Measurements from ENCODE around the gene SEZ6L2.
"Not testable (repeated sequence)": the region's sequence is repeated elsewhere in the genome, so short reads cannot be mapped to it uniquely, and the experiment has no call there.

SEZ6L2 gene

GRCh38 chr16:29848420-29849297, 50.7 kb downstream of the SEZ6L2 start:
- peak; percentile 57 for DNase-seq

DNA sequence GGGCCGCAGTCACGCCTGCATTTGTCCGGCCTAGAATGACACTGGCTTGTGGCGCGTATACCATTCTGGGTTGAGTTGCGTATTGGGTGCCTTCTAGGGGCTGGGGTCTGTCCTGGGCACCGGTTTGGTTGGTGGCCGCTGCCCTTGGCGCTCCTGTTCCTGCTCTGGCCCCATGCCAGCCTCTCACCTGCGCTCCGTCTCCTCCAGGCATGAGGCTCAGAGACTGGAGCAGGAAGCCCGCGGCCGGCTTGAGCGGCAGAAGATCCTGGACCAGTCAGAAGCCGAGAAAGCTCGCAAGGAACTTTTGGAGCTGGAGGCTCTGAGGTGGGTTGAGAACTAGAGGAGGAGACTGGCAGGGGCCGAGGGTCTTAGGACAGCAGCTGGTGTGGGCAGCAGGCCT, 53.7 kb downstream of the SEZ6L2 start:
- no peak for DNase-seq

DNA sequence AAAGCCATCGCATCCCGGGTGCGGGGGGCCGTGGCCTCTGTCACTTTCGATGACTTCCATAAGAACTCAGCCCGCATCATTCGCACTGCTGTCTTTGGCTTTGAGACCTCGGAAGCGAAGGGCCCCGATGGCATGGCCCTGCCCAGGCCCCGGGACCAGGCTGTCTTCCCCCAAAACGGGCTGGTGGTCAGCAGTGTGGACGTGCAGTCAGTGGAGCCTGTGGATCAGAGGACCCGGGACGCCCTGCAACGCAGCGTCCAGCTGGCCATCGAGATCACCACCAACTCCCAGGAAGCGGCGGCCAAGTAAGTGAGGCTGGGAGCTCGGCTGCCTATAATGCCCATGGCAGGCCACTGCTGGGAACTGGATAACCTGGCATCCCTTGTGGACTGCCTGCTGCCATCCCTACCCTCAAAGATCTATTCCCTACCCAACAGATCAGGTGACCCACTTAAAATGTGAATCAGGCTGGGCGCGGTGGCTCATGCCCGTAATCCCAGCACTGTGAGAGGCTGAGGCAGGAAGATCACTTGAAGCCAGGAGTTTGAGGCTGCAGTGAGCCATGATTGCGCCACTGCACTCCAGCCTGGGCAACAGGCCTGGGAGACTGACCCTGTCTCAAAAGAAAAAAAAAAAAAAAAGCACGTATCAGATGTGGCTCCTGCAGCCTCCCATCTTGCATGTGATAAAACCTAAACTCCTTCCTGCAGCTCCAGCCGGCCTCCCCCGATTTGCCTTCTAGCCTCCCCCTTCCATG, 54.6 kb downstream of the SEZ6L2 start:
- DNase-seq = no peak

DNA sequence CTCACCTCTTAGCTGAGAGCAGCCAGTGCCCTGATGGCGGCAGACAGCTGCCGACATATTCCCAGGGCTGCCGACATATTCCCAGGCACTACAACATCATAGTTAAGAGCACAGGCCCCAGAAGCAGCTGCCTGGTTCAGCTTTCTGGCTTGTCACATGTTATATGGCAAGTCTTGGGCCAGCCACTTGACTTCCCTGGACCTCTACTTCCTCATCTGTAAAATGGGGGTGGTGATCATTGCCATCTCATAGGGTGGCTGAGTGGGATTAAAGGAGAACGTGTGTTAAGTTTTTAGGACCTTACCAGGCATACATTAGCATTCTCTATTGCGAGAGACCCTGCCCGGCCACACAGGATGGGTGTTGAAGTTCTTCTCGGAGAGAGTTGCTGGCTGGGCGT, 55.4 kb downstream of the SEZ6L2 start:
- DNase-seq = no peak

GRCh38 chr16:29842732-29843346, 56.5 kb downstream of the SEZ6L2 start:
- DNase-seq = no peak

- DNase-seq = no peak
These were observed 57.7 kb downstream of the SEZ6L2 start for GRCh38 chr16:29841631-29842030.

DNA sequence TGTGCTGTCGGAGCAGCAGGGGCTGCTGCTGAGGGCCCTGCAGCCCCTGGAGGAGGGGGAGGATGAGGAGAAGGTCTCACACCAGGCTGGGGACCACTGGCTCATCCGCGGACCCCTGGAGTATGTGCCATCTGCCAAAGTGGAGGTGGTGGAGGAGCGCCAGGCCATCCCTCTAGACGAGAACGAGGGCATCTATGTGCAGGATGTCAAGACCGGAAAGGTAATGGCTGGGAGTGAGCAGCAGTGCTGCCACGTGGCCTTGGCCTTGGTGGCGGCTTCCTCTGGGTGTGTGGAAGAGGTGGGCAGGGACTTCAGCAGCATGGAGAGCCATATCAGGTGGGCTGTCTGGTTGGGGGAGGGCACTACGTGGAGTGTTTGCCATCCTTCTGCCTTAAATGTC, 59.1 kb downstream of the SEZ6L2 start:
- DNase-seq = no peak

- DNase-seq = no peak
These were observed 59.5 kb downstream of the SEZ6L2 start for GRCh38 chr16:29839822-29840221.

GRCh38 chr16:29837841-29838240, 61.5 kb downstream of the SEZ6L2 start:
- no peak for DNase-seq

GRCh38 chr16:29836623-29837022, 62.7 kb downstream of the SEZ6L2 start:
- DNase-seq = no peak

- DNase-seq = no peak
These were observed 63.4 kb downstream of the SEZ6L2 start for GRCh38 chr16:29835926-29836325.

GRCh38 chr16:29834079-29834478, 65.3 kb downstream of the SEZ6L2 start:
- no peak for DNase-seq

- not testable (repeated sequence) for DNase-seq
These were observed 66.1 kb downstream of the SEZ6L2 start for GRCh38 chr16:29833219-29833618.

DNA sequence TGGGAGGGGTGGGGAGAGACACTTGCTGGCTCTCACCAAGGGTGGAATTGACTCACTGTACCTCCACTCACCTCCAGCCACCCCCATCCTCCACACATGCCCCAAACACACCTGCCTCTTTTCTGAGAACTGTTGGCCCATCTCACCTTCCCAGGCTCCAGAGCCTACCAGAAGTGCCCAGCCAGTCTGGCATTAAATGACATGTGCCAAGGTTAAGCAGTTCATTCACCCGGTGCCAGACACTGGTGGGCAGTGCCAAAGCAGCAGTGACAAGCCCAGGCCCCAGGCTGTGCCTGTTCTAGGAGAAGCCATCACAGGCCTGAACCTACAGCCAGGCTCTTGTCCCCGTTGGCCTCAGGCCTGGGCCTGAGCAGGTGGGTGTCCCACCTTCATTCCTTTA, 67.9 kb downstream of the SEZ6L2 start:
- no peak for DNase-seq

DNA sequence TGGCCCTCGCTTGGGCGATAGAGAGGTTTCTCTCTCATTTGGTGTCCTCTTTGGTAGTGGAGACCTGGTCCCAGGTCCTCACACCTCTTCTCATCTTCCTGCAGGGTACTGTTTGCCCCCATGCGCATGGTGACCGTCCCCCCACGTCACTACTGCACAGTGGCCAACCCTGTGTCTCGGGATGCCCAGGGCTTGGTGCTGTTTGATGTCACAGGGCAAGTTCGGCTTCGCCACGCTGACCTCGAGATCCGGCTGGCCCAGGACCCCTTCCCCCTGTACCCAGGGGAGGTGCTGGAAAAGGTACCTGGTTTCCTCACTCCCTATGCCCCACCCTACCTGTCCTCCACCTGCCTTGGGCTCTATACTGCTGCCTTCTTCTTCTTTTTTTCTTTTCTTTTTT, 68.6 kb downstream of the SEZ6L2 start:
- DNase-seq = no peak

- DNase-seq = no peak
These were observed 73.0 kb downstream of the SEZ6L2 start for GRCh38 chr16:29826342-29826695.

DNA sequence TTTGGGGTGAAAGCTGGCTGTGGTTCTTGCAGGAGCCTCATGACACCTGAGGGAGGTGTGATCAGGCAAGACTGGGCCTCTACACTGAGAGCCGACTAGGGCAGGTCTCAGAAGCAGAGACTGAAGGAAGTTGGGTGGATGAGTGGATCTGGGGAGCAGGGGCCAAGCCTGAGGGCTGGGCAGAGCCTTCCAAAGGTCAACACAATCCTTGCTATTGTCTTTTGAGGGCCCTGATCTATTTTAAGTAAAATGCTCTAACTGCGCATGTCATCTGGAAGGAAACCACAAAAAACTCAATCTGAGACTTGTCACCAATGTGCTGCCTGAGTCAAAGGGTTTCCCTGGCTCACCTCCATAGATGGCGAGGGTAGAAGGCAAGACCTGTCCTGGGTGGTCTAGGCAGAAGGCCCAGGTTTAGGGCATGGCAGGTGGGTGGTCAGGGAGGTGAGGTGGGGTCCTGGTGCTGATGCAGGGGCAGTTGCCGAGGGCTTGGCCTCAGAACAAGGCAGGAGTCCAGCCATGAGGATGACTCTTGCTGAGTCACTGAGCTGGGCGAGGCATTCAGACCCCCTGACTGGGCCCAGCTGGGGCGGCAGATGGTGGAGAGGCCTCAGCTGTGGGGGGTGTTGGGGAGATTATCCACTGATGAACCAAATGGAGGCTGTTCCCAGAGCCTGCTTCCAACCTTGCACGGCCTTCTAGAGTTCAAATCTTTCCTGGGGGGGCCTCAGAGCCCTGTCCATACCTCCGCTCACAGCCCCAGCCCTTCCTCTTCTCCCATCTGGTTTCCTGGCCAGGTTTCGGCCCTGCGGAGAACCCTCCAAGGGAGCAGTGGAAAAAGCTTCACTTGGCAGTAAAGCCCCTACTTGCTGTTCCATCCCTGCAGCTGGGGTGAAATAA, 74.0 kb downstream of the SEZ6L2 start:
- no peak for DNase-seq

DNA sequence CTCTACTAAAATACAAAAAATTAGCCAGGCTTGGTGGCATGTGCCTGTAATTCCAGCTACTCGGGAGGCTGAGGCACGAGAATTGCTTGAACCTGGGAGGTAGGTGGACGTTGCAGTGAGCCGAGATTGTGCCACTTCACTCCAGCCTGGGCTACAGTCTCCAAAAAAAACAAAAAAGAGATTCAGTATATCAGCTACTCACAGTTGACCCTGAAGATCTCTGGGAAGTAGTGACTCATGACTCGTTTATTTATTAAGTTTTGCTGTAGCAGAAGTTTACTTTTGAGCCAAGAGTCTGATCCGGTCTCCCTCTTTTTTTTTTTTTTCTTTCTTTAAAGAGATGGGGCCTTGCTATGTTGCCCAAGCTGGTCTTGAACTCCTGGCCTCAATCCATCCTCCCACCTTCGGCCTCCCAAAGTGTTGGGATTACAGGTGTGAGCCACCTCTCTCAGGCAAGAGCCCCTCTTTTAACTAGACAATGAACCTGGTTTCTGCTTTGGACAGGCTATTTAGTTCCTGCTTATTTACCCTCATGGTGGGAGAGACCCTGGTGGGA, 74.7 kb downstream of the SEZ6L2 start:
- DNase-seq = no peak

DNA sequence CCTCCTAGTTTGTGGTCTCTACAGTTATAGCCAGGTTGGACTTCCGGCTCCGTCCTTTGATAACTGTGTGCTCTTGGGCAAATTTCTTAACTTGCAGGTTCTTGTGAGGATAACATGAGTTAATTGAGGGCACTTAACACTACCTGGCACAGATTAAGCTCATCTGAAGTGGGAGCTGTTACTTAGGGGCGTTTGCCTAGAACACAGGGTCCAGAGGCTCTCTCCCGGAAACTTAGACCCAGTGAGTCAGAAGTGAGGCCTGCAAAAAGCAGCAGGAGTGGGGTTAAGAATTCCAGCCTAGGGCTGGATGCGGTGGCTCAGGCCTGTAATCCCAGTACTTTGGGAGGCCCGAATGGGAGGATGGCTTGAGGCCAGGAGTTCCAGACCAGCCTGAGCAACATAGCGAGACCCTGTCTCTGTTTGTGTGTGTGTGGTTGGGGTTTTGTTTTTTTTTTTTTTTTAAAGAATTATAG, 77.7 kb downstream of the SEZ6L2 start:
- DNase-seq = no peak
